ENCODE measurements around the gene RAD9A. TPM values are rescaled to one million over a fixed set of nuclear protein-coding genes. Genes with fewer than 3 reads are reported as not detected.
A peak's percentile ranks its signal among the peaks of the same experiment; 100 is the strongest.

RAD9A gene
- total and polyA plus RNA-seq, 9 of the 15 experiments (the other 6 are each of a cell fraction or from before 2014, with no cell fraction given) = 1.4 to 41.2 (median 16.1) TPM

- no peak for TF ChIP-seq HNRNPLL (IDR thresholded peaks at IDR 0.05; ENCODE audit: low read depth, low read length, poor library complexity, severe bottlenecking)
- no peak for TF ChIP-seq ZNF224 (CRISPR knock-in tag; IDR thresholded peaks at IDR 0.05)
- no peak for TF ChIP-seq ZSCAN29 (IDR thresholded peaks at IDR 0.05)
- peak; percentile 93 for TF ChIP-seq ZNF263 (CRISPR knock-in tag; IDR thresholded peaks at IDR 0.05; ENCODE audit: borderline replicate concordance)
- TF ChIP-seq MNT (conservative IDR thresholded peaks at IDR 0.05) = peak in 1 of 2 experiments; percentile 62; a peak in 2 of 4 replicates
- peak; percentile 77; the same call in 1 of the 2 replicates for TF ChIP-seq NBN (IDR thresholded peaks at IDR 0.05; ENCODE audit: low read depth)
- TF ChIP-seq MTA3 (IDR thresholded peaks at IDR 0.05; ENCODE audit: borderline replicate concordance) = 0 out of 2 replicates have a peak, but pooled peaks have one; percentile 21
- TF ChIP-seq LARP7 (IDR thresholded peaks at IDR 0.05) = 0 out of 2 replicates have a peak, but pooled peaks have one; percentile 19
- TF ChIP-seq, protein P1, sequence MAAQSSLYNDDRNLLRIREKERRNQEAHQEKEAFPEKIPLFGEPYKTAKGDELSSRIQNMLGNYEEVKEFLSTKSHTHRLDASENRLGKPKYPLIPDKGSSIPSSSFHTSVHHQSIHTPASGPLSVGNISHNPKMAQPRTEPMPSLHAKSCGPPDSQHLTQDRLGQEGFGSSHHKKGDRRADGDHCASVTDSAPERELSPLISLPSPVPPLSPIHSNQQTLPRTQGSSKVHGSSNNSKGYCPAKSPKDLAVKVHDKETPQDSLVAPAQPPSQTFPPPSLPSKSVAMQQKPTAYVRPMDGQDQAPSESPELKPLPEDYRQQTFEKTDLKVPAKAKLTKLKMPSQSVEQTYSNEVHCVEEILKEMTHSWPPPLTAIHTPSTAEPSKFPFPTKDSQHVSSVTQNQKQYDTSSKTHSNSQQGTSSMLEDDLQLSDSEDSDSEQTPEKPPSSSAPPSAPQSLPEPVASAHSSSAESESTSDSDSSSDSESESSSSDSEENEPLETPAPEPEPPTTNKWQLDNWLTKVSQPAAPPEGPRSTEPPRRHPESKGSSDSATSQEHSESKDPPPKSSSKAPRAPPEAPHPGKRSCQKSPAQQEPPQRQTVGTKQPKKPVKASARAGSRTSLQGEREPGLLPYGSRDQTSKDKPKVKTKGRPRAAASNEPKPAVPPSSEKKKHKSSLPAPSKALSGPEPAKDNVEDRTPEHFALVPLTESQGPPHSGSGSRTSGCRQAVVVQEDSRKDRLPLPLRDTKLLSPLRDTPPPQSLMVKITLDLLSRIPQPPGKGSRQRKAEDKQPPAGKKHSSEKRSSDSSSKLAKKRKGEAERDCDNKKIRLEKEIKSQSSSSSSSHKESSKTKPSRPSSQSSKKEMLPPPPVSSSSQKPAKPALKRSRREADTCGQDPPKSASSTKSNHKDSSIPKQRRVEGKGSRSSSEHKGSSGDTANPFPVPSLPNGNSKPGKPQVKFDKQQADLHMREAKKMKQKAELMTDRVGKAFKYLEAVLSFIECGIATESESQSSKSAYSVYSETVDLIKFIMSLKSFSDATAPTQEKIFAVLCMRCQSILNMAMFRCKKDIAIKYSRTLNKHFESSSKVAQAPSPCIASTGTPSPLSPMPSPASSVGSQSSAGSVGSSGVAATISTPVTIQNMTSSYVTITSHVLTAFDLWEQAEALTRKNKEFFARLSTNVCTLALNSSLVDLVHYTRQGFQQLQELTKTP (IDR thresholded peaks at IDR 0.05; ENCODE audit: low read depth in 1 of 2, partially characterized antibody in 2 of 2) = peak in 1 of 2 experiments; percentile 50
- peak; percentile 61 for TF ChIP-seq SUPT5H (IDR thresholded peaks at IDR 0.05)
- peak; percentile 53 to 66; a peak in 3 of 4 replicates for TF ChIP-seq TRIM24 (IDR thresholded peaks at IDR 0.05)
- TF ChIP-seq KLF16 (IDR thresholded peaks at IDR 0.05) = peak; percentile 29; the same call in 1 of the 2 replicates
- TF ChIP-seq EGR1 (conservative IDR thresholded peaks at IDR 0.05) = peak; percentile 16; the same call in 1 of the 2 replicates
- peak; percentile 76 for TF ChIP-seq SP1 (CRISPR knock-in tag; IDR thresholded peaks at IDR 0.05)
- peak; percentile 25; the same call in 1 of the 2 replicates for TF ChIP-seq TCF3 (CRISPR knock-in tag; IDR thresholded peaks at IDR 0.05)
- TF ChIP-seq ZBTB17 (CRISPR knock-in tag; IDR thresholded peaks at IDR 0.05) = no peak
- no peak for TF ChIP-seq POLR2H (tag; IDR thresholded peaks at IDR 0.05; ENCODE audit: low read depth)
- TF ChIP-seq GMEB1 (CRISPR knock-in tag; IDR thresholded peaks at IDR 0.05) = no peak
- peak; percentile 33; the same call in 1 of the 2 replicates for TF ChIP-seq ESRRA (IDR thresholded peaks at IDR 0.05; ENCODE audit: borderline replicate concordance, low read depth)
- peak; percentile 48 for TF ChIP-seq SMARCA4 (IDR thresholded peaks at IDR 0.05)
- TF ChIP-seq, protein P2, sequence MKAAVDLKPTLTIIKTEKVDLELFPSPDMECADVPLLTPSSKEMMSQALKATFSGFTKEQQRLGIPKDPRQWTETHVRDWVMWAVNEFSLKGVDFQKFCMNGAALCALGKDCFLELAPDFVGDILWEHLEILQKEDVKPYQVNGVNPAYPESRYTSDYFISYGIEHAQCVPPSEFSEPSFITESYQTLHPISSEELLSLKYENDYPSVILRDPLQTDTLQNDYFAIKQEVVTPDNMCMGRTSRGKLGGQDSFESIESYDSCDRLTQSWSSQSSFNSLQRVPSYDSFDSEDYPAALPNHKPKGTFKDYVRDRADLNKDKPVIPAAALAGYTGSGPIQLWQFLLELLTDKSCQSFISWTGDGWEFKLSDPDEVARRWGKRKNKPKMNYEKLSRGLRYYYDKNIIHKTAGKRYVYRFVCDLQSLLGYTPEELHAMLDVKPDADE (conservative IDR thresholded peaks at IDR 0.05; ENCODE audit: control insufficient read depth, low read depth, low read length) = peak; percentile 67
These were observed 44.8 kb downstream of the RAD9A start (continued) for GRCh38 chr11:67436459-67437081.
